RWPE2 (cell line): Measurements from ENCODE around the gene MRGPRG.

ENCODE experiments used
- ATAC-seq: fragments of 200-7000 bp; cut with Tn5 transposase; 3 replicates; pipeline ENCODE4 v1.9.1; 2021; ENCODE audit warnings: low read depth
- DNase-seq: peaks from one replicate; pipeline ENCODE4 v3.0.0-alpha.2; 2020; ENCODE audit warnings: low spot score
- H3K27ac ChIP-seq: fragments of 450-650 bp; 2 replicates; pipeline ENCODE4 v1.5.1; 2017; ENCODE audit warnings: mild to moderate bottlenecking; ENCODE audit not compliant: poor library complexity, severe bottlenecking
- H3K27me3 ChIP-seq: fragments of 250-450 bp; sonication (Bioruptor Pico); 2 replicates; pipeline ENCODE4 v1.5.1; 2021; ENCODE audit warnings: mild to moderate bottlenecking, moderate library complexity; ENCODE audit not compliant: insufficient read depth, poor library complexity, severe bottlenecking
- H3K36me3 ChIP-seq: fragments of 250-450 bp; sonication (Bioruptor Pico); 2 replicates; pipeline ENCODE4 v1.5.1; 2020; ENCODE audit warnings: low read depth, mild to moderate bottlenecking, moderate library complexity
- H3K4me1 ChIP-seq: fragments of 250-450 bp; sonication (Bioruptor Pico); 2 replicates; pipeline ENCODE4 v1.5.1; 2021; ENCODE audit warnings: mild to moderate bottlenecking, moderate library complexity; ENCODE audit not compliant: insufficient read depth, poor library complexity, severe bottlenecking
- H3K4me3 ChIP-seq: fragments of 250-450 bp; sonication (Bioruptor Pico); 2 replicates; pipeline ENCODE4 v1.5.1; 2021; ENCODE audit warnings: mild to moderate bottlenecking, moderate library complexity; ENCODE audit not compliant: severe bottlenecking
- H3K9me3 ChIP-seq: fragments of 250-450 bp; sonication (Bioruptor Pico); 2 replicates; pipeline ENCODE4 v1.5.1; 2021; ENCODE audit warnings: mild to moderate bottlenecking, moderate library complexity; ENCODE audit not compliant: severe bottlenecking
- TF ChIP-seq, protein P1 (sequence below): fragments of 450-650 bp; IDR thresholded peaks from one replicate; pipeline ENCODE4 v1.5.1; 2017; ENCODE audit warnings: mild to moderate bottlenecking, moderate library complexity; ENCODE audit not compliant: poor library complexity, severe bottlenecking

Gene MRGPRG

DNA sequence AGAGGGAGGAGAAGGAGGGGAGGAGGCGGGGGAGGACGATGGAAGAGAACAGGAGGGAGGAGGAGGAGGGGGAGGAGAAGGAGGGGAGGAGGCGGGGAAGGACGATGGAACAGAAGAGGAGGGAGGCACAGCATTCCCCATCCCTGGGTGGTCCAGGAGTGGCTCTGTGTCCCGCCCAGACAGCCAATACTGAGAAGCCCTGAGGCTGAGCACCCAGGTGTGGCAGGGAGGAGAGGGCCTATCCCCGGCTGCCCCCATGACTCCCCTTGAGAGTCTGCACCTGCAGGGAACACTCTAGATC is 12.9 kb upstream of the MRGPRG start:
- Histone ChIP-seq H3K4me3 (no peak overlapping the region), H3K9me3 (no peaks in the 10 kb centered on the region), H3K27me3 (peaks cover 26% of the 10 kb centered on the region), H3K27ac (no peak overlapping the region), H3K4me1 (no peaks in the 10 kb centered on the region), H3K36me3 (no peaks in the 10 kb centered on the region)
- ATAC-seq (no peak), DNase-seq (no peak)
- TF ChIP-seq, protein P1, sequence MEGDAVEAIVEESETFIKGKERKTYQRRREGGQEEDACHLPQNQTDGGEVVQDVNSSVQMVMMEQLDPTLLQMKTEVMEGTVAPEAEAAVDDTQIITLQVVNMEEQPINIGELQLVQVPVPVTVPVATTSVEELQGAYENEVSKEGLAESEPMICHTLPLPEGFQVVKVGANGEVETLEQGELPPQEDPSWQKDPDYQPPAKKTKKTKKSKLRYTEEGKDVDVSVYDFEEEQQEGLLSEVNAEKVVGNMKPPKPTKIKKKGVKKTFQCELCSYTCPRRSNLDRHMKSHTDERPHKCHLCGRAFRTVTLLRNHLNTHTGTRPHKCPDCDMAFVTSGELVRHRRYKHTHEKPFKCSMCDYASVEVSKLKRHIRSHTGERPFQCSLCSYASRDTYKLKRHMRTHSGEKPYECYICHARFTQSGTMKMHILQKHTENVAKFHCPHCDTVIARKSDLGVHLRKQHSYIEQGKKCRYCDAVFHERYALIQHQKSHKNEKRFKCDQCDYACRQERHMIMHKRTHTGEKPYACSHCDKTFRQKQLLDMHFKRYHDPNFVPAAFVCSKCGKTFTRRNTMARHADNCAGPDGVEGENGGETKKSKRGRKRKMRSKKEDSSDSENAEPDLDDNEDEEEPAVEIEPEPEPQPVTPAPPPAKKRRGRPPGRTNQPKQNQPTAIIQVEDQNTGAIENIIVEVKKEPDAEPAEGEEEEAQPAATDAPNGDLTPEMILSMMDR = no peak

DNA sequence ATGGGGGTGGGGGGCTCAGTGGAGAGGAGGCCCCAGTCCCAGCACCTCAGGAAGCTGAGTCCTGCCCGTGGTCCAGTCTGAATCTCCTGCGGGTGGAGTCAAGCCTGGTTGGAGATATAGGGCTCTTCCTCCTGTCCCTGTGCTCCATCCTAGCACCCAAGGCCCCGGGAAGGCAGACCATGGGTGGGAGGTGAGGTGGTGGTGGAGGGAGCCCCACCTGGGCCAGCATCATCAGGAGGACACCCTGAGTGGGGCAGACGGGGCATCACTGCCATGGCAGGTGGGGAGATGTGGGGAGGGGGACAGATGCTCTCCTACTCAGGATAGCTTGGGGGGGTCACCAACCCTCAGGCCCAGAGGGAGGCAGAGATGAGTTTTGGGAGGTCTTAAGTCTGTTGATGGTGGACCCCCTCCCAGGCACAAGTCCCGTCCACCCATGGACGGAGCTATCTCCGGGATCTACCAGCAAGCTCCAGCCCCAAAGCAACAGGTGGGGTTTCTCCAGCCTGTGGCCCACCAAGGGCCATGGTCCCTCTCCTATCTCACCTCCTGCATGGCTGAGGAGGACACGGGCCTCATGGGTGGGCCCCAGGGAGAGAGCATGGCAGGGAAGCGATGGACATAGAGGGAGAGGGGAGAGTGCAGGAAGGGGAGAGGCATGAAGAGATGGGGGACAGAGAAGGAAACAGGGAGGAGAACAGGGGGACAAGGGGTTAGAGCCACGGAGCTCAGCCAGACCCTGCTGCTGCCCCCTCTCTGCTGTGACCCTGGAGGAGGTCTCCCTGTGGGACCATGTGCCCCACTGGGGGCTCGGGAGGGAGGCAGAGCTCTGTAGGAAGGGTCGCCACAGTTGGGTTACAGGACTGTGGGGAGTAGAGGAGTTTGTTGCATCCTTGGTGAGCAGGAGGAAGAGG is 12.3 kb upstream of the MRGPRG start:
- H3K36me3 ChIP-seq = no peaks in the 10 kb centered on the region
- no peaks in the 10 kb centered on the region for H3K4me1 ChIP-seq
- H3K4me3 ChIP-seq = no peak overlapping the region
- H3K27ac ChIP-seq = no peak overlapping the region
- TF ChIP-seq, protein P1 = no peak
- DNase-seq (no peak), ATAC-seq (no peak)
- peaks cover 26% of the 10 kb centered on the region for H3K27me3 ChIP-seq
- H3K9me3 ChIP-seq = no peaks in the 10 kb centered on the region

DNA sequence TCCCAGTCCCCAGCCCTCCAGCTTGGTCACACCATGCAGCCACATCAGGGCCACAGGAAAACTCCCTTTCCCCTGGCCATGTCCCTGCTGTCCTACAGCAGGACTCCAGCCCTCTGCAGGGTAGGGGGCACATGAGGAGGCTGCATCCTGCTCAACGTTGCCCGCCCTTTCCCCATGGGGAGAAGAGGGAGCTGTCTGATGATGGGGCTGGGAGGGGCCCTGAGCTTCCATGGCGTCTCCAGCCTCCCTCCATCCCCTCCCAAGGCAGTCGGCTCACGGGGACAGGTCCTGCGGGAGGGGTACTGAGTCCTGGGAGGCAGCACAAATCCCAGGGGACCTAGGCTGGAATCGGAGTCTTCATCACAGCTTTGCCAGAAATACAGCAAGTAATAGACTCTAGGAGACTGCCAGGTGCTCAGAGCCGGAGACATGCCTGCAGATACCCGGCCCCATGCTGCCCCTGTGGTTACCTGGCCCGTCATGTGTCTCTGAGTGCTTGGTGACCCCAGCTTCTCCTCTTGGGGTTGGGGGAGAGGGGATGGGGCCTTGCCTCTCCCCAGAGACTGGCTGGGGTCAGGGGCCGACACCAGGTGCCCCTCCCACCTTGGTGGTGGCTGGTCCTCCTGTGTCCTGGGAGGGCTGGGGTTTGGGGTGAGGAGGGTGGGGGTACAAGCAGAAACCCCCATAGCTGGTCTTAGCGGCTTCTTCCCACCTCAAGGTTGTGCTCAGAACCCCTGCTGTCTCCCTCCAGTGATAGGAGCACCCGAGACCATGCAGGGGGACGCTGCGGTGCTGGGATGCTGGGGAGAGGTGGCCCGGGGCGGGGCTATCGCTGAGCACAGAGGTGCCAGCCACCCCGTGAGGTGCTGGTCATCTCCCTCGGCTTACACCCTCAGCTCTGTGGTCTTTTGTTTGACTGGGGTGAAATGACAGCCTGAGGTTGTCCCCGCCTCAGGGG is 11.3 kb upstream of the MRGPRG start:
- no peak overlapping the region for H3K27ac ChIP-seq
- peaks cover 24% of the 10 kb centered on the region for H3K27me3 ChIP-seq
- no peaks in the 10 kb centered on the region for H3K4me1 ChIP-seq
- H3K4me3 ChIP-seq = no peak overlapping the region
- DNase-seq = no peak
- no peaks in the 10 kb centered on the region for H3K36me3 ChIP-seq
- H3K9me3 ChIP-seq = no peaks in the 10 kb centered on the region
- no peak for ATAC-seq
- TF ChIP-seq, protein P1 = no peak

DNA sequence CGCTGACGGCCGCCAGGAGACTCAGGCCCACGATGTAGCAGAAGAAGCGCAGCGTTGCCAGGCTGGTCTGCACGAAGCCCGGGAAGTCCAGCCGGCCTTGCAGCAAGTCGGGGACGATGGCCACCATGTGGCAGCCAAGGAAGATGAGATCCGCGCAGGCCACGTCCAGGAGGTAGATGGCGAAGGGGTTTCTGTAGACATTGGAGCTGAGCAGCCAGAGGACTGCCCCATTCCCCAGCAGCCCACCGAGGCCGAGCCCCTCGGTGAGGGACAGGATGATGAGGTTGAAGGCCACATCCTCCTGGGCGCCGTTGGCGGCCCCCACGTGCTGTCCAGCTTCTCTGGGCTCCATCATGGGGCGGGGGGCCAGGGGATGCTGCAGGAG is 9.8 kb upstream of the MRGPRG start:
- ATAC-seq = no peak
- Histone ChIP-seq H3K27ac (no peak overlapping the region), H3K9me3 (no peaks in the 10 kb centered on the region), H3K36me3 (no peaks in the 10 kb centered on the region), H3K4me1 (no peaks in the 10 kb centered on the region), H3K4me3 (no peak overlapping the region), H3K27me3 (peaks cover 22% of the 10 kb centered on the region)
- TF ChIP-seq, protein P1 = no peak
- no peak for DNase-seq
